HTR-8/SVneo (cell line): ENCODE measurements around the gene C1orf159.
"Not testable (repeated sequence)": the region's sequence is repeated elsewhere in the genome, so short reads cannot be mapped to it uniquely, and the experiment has no call there.

Source experiments
- DNase-seq: peaks from one replicate; pipeline ENCODE4 v3.0.0; 2011; ENCODE audit warnings: low spot score, mixed read lengths; ENCODE audit not compliant: insufficient read length
- FAIRE-seq: peaks from 2 replicates; lab custom pipeline; 2011; peaks lifted over from hg19 to GRCh38; lab: Jason Lieb, UNC

C1orf159 gene

DNA sequence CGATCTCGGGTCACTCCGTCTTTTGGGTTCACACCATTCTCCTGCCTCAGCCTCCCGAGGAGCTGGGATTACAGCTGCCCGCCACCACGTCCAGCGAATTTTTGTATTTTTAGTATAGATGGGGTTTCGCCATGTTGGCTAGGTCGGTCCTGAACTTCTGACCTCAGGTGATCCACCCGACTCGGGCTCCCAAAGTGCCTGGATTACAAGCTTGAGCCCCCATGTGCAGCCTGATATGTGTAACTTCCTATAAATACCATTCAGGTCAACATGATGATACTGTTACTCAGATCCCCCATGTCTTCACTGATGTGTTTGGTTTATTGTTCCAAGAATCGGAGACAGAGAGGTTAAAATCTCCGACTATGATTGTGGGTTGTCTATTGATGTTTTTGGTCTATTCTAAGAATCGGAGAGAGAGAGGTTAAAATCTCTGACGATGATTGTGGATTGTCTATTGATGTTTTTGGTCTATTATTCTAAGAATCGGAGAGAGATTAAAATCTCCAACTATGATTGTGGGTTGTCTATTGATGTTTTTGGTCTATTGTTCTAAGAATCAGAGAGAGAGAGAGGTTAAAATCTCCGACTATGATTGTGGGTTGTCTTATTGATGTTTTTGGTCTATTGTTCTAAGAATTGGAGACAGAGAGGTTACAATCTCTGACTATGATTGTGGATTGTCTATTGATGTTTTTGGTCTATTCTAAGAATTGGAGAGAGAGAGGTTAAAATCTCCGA, 17.0 kb downstream of the C1orf159 start:
- no peak for FAIRE-seq
- no peak for DNase-seq

DNA sequence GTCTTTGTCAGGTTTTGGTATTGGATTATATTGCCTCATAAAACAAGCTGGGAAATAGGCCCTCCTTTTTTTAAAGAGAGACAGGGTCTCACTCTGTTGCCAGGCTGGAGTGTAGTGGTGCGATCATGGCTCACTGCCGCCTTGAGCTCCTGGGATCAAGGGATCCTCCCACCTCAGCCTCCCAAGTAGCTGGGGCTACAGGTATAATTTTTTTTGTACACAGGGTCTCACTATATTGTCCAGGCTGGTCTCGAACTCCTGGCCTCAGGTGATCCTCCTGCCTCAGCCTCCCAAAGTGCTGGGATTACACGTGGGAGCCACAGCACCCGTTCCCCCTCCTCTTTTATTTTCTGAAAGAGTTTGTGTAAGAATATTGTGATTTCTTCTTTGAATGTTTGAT, 19.8 kb downstream of the C1orf159 start:
- FAIRE-seq, DNase-seq: not testable (repeated sequence)

DNA sequence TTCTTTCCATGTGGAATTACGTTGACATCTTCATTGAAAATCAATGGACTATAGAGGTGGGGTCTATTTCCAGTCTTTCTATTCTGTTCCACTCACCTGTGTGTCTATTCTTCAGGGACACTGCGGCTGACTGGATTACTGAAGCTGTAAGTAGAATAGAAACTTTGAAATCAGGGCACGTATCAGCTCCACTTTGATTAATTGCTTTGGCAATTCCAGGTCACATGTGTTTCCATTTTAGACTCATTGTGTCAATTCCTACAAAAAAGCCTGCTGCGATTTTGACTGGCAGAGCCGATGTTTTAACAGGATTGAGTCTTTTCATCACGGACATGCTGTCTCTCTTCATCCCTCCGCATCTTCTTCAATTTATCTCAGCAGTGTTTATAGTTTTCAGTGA, 20.9 kb downstream of the C1orf159 start:
- FAIRE-seq = no peak
- DNase-seq = no peak

DNA sequence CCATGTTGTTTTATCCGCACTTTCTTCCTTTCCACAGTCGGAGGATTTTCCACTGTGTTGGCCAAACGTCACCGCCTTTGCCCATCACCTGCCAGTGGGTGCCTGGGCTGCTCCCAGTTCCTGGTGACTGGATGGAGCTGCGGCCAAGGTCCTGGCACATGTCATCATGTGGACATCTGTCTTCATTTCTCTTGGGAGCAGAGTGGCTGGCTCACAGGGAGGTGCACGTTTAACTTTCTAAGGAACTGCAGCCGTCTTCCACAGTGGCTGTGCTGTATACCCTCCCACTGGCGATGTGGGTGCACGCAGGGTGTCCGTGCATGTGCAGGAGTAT, 22.3 kb downstream of the C1orf159 start:
- DNase-seq = no peak
- FAIRE-seq = no peak

DNA sequence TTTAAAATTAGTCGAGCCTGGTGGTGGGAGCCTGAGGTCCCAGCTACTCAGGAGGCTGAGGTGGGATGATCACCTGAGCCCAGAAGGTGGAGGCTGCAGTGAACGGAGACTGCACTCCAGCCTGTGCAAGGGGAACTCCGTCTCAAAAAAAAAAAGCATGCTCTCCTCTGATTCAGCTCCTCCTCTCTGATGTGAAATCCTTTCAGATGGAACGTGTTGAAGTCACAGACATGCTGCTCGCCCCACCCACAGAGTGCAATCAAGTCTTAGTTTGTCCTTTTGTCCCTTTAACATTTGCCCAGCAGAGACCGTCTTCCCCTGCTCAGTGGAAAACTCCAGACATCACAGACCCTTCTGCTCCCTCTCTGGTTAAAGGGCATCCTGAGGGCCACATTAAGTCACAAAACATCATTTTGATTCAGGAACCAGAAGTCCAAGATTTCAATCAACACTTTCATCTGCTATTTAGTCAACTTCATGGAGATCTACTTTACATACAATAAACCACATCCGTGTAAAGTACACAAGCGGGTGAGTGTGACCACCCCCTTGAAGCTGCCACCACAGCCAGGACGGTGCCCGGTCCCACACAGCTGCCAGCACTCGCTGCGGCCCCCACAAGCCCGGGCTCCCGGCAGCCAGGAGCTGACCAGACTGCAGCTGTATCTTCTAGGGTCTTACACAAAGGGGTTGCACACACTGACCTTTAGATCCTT, 22.8 kb downstream of the C1orf159 start:
- DNase-seq (no peak), FAIRE-seq (no peak)

DNA sequence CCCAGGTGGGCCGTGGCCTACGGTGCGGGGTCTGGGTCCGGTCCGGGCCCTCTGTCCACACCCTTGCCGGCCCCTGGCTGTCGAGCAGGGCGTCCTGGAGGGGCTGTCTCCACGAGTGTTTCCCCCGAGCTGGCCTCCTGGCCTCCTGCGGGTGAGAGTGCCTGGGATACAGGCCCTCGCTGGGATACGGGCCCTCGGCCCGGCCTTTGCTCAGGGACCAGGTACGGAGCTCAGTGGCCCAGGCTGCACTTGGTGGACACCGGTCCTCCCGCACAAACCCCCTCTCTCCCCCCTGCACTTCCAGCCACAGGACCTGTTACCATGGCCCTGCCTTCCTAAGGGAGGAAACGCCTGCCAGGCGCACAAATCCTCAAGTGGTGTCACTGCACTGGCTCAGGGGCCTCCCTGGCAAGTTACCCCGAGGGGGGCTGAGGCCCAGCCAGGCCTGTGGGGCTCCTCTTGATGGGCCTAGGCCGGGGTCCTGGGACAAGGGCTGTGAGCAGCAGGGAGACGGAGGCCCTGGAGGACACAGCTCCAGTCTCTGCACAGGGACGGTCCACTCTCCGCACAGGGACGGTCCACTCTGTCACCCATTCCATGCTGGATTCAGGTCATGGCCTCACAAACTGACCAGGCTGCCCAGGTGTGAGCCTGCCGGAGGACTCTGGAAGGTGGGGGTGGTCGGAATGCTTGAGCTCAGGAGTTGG, 23.6 kb downstream of the C1orf159 start:
- no peak for FAIRE-seq

DNA sequence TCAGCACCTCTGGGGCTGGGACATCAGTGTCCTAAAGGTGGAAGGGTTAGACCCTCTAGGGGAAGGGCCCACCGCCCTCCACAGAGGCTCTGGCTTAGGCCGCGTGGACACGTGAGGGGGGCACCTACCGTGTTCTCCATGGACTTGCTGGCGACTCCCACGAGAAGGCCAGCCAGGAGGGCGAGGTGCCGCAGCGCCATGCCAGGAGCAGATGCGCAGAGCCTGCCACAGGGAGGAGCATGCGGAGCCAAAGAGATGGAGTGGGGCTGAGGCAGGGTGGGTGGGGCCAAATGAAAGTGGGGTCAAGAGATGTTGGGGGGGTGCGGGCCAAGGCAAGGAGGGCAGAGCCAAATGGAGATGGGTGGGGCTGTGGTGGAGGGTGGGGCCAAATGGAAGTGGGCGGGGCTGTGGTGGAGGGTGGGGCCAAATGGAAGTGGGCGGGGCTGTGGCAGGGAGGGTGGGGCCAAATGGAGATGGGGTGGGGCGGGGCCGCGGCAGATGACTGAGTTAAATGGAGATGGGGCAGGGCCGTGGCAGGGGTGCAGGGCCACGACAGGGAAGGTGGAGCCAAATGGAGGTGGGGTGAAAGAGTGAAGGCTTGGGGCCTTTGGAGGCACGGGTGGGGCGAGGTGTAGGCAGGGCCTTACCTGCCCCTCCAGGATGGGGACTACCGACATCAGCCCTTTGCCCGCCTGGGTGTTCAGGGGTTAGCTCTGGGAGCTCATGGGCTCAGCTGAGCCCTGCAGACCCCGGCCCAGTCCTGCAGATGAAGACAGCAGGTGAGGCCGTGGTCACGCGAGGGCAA, 24.3 kb downstream of the C1orf159 start:
- DNase-seq (no peak), FAIRE-seq (no peak)

More for the DNA sequence above, 23.6 kb downstream of the C1orf159 start:
- no peak for DNase-seq

DNA sequence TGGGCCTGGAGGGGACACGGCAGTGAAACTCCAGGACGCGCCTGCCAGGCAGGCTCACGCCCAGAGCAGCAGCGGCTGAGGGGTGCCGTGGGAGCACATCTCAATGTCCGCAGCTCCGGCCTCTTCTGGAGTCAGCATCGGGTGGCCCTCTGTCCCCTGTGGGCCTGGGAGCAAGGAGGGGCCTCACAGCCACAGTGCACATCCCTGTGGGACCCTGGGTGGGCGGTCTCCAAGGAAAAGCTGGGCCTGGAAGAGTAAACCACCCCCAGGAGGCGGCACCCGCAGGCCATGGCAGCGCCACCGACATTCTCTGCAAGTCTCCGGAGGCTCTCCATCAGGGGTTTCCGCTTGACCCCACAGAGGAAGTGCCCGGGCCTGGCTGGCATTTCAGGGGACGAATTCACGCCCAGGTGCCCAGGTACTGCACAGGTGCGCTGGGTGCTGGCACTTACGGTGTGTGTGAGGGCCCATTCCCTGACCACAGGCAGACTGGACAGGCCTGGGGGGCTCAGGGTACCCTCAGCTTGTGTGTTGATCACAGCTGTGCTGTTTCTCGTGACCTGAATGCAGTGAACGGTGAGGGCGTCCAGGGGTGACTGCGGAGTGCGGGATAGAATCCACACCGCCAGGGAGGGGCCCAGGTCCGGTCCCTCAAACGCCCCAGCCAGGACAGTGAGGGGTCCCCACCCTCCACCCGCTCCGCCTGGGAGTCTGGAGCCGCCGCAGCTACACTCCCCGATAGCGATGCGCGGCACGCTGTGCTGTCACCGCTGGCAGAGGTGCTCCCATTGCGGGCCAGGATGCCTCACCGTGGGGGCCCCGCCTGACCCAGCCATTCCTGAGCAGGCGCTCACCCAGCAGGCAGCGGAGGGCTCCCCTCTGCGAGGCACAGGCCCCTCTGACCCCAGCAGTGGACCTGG, 25.2 kb downstream of the C1orf159 start:
- FAIRE-seq (no peak), DNase-seq (no peak)

DNA sequence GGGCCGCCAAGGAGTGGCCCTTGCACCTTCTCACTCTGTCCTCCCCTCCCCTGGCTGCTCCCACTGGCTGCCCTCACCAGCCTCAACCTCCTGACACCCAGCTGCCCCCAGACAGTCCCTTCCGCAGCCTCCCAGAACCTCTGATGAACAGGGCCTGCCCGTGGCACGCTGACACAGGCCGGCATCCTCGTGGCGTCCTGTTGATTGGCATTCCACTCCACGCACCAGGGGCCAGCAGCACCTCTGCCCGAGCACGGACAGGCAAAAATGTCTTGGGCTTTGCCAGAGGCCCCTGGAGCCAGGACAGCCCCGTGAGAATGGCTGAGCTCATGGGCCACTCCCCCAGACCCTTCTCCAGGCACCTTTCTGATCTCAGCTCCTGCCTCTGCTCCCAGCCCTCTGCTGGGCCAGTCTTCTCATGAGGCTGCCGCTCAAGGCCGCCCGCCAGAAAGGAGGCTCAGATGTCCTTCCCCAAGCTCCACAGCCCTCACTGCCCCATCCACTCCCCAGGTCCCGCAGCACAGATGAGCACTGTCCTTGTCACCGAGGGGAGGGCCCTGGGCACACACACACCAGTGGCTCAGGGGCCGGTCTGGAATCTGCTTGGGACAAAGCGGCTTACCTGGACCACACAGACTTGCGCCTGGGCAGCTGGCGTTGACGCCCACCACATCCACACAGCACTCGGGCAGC, 26.0 kb downstream of the C1orf159 start:
- FAIRE-seq = no peak
- DNase-seq = no peak

DNA sequence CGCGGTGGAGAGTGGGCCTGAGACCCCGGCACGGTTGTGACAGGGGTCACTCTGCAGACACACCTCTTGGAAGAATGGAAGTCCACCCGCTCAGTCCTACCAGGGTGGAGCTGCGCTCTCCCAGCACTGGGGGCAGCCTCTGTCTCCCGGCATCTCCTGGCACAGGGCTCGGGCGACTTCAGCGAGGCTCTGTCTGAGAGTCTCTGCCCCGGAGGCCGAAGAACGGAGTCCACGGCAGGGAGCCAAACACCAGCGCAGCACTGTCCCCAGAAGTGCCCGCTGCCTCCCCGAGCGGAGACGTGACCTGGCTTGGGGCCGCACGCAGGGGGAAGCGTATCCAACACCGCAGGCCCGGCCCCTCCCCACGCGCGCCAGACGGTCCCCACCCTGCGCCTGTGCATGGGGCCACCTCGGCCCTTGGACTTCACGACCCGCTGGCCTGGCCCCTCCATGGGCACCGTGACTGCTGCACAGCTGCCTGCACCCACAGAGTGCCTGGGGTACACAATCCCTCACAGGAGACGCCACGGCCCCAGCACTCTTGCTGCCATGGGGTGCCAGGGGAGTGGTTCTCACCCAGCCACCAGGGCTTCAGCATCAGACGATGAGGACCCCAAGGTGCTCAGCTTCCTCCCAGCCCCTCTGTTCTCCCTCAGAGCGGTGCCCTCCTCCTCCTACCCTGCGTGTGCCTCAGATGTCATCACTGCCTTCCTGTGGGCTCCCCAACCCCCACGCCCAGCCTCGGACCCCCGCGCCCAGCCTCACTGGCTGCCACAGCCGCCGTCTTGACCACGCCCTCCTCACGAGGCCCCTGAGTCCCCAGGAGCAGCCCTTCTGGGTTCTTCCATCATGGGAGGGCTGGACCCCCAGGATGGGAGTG, 26.8 kb downstream of the C1orf159 start:
- FAIRE-seq = no peak
- DNase-seq = no peak

DNA sequence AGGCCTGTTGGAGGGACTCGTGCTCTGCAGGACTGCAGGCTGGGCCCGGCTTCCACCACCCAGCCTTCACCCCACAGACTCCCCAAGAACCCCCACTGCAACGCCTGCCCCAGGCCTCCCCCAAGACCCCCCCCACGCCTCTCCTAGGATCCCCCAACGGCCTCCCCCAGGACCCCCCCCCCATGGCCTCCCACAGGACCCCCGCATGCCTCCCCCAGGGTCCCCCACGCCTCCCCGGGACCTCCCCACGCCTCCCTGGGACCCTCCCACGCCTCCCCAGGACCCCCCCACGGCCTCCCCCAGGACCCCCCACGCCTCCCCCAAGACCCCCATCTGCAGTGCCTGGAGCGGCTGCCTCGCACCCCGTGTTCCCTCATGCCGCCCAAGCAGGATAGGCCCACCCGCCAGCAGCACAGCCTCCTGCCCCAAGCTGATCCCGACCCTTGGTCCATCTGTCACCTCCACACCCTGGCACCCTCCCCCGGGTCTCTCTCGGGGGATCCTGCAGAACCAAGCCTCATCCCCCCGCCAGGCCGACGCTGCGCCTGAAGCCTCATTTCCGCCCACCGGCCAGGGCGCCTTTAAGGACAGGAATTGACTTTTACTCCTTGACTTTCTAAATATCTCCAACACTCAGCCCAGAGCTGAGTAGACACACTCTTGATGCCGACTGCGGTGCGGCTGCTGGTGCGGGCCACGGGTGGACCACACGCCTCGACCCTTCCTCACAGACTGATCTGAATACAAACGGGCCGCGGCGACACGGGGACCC, 27.7 kb downstream of the C1orf159 start:
- DNase-seq (no peak), FAIRE-seq (no peak)

DNA sequence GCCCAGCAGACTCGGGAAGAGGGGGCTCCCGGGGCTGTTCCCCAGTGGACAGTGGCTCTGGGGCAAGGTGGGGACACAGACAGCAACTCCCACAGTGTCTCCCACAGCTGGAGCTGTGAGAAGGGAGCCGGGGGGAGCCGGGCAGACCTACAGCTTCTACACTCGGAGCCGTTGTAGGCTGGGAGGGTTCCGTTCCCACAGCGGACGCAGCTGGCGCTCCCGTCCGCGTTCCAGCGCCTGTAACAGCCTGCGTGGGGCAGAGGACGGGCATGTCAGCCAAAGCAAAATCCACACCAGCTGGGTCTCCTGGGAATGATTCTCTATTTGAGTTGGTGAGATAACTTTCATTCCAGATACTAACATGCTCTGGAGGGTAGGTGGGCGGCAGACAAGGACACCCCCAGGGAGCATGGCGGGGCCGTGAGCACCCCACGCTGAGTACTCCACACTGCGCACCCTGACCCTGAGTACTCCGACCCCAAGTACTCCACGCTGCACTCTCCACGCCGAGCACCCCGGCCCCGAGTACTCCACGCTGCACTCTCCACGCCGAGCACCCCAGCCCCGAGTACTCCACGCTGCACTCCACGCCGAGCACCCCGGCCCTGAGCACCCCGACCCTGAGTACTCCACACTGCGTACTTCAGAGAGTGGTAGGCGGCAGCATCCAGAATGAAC, 28.4 kb downstream of the C1orf159 start:
- DNase-seq (no peak), FAIRE-seq (no peak)

DNA sequence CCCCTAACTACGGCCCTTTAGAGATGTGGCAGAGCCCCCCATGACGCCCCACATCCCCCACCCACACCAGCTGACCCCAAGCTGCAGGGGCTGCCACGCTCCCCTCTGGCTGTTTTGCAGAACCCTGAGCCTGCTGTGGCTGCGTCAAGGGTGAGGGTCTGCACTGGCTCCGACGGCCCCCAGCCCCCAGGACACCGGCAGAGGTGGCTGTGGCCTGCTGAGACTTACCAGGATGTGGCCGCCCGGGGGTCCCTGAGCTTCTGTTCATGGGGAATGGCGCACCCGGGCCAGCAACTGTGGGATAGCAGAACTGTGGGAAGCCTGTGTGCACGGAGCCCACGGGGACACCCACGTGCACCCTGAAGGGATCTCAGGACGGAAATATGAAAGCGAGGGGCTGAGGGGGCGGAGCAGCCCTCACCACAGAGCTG, 29.0 kb downstream of the C1orf159 start:
- FAIRE-seq (no peak), DNase-seq (no peak)

DNA sequence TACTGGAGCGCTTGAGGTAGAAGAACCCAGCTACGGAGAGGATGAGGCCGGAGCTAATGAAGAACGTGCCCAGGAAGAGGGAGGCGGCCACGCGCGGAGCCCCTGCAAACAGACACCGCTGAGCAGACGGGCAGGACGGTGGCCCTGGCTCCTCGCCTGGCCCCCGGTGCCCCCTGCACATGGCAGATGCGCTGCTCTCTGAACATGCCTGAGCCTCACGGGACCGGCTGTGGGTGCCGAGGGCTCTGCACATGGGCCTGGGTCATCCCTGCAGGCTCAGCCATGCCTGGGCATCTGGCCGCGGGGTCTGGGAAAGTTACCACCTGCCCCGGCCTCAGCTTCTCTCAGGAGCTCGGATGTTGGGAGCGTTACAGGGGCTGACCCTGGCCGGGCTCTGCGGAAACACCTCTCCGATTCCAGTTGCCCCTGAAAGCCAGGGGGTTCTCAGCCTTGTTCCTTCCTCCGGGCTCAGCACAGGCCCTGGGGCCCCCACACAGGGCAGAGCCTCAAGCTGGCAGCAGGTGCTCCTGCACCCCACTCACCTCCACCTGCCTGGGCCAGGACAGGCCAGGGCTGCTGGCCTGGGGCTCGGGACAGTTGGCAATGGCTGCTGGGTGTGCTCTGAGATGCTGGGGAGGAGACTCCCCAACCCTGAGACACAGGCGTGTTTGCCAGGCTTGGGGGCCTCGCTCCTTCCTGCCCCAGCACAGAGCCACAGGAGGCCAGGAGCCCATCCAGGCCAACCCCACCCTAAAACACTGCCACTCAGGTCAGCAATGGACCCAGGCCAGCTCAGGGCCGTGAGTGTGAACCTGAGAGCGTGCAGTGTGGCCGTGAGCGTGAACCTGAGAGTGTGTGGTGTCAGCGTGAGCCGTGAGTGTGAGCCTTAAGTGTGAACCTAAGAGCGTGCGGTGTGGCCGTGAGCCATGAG, 29.7 kb downstream of the C1orf159 start:
- DNase-seq = no peak
- no peak for FAIRE-seq

DNA sequence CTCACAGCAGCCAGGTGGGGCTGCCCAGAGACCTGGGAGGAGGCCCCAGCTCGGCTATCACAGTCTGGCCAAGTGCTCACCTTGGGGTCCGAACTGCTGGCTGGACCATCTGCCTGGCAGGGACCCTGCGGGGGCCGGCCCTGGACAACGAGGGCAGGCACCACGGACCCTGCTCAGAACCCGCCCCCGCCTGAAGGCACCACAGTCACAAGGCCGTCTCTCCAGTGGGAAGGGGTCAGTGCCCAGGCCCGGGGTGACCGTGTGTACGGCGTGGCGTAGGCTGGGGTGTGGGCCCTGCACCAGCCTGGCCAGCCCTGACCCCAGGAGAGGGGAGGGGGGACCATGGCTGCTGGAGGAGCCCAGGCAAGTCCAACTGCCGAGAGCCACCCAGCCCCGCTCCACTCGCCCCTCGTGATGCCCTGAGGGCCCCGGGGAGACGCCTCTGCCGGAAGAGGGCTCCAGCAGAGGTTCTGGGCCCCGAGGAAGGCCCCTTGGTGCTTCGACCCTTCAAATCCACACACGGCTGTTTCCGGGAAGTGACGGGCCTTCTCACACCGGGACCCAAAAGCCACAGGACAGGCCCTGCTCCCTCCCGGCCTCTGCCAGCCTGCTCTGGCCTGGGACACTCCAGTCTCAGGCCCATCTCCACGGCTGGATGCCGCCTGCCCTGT, 30.6 kb downstream of the C1orf159 start:
- FAIRE-seq (no peak), DNase-seq (no peak)
